A549 (cell line): ENCODE results near the gene PDZD2. TPM values are rescaled to one million over a fixed set of nuclear protein-coding genes. Genes with fewer than 3 reads are reported as not detected.

Experiments
- ATAC-seq, 2 experiments: fragments of 200-7000 bp in 1 of 2; fragments of >200 bp in 1 of 2; cut with Nextera tagmentation in 1 of 2; cut with Tn5 transposase in 1 of 2; 3 replicates each; pipeline versions ENCODE4 v1.8.0 to v1.9.1; 2018 to 2020; ENCODE audit warnings: mild to moderate bottlenecking in 1 of 2, moderate library complexity in 1 of 2
- CTCF ChIA-PET: fragments of 300-600 bp; sonication (Branson Sonifier 250); formaldehyde crosslinking; extraction: SDS; loops from one replicate; lab custom pipeline; 2021; ENCODE audit warnings: antibody characterized with exemption, inconsistent platforms; lab: Yijun Ruan, JAX
- POLR2A ChIA-PET: fragments of 350-600 bp; formaldehyde crosslinking; extraction: SDS; loops from one replicate; lab custom pipeline; 2021; ENCODE audit warnings: antibody characterized with exemption, inconsistent platforms; lab: Yijun Ruan, JAX
- DNase-seq, 2 experiments: peaks; one replicate each; pipeline versions ENCODE4 v3.0.0 to v3.0.0-alpha.2; 2011 to 2016; ENCODE audit warnings: low read depth in 1 of 2, low spot score in 1 of 2
- FAIRE-seq: peaks from 2 replicates; lab custom pipeline; 2011; peaks lifted over from hg19 to GRCh38; lab: Jason Lieb, UNC
- H3K27ac ChIP-seq, 2 experiments: fragments of >200 bp; sonication (Bioruptor Twin); formaldehyde crosslinking; 3 replicates each; pipeline ENCODE4 v1.5.1; 2016 to 2017
- H3K4me1 ChIP-seq: fragments of >200 bp; sonication (Bioruptor Twin); formaldehyde crosslinking; 3 replicates; pipeline ENCODE4 v1.6.1; 2016
- H3K4me2 ChIP-seq: fragments of >200 bp; sonication (Bioruptor Twin); formaldehyde crosslinking; 3 replicates; pipeline ENCODE4 v1.6.1; 2016
- H3K4me3 ChIP-seq: fragments of >200 bp; sonication (Bioruptor Twin); formaldehyde crosslinking; 3 replicates; pipeline ENCODE4 v1.5.1; 2016
- H3K9me3 ChIP-seq: fragments of >200 bp; sonication (Bioruptor Twin); formaldehyde crosslinking; 3 replicates; pipeline ENCODE4 v1.6.1; 2016
- BHLHE40 ChIP-seq: IDR thresholded peaks from 2 replicates; pipeline ENCODE4 v1.6.1; 2012; ENCODE audit warnings: low read depth, low read length, inconsistent platforms
- CBX2 ChIP-seq: fragments of 200-600 bp; sonication (generic); IDR thresholded peaks from 2 replicates; pipeline ENCODE4 v1.6.1; 2016; ENCODE audit warnings: low read depth, mild to moderate bottlenecking, borderline replicate concordance
- CEBPB ChIP-seq, 2 experiments: fragments of >200 bp in 1 of 2; sonication (Bioruptor Twin) in 1 of 2; formaldehyde crosslinking in 1 of 2; IDR thresholded peaks; 2 replicates each; pipeline ENCODE4 v1.6.1; 2012 to 2016
- CHD4 ChIP-seq: fragments of 200-600 bp; sonication (generic); IDR thresholded peaks from 2 replicates; pipeline ENCODE4 v1.6.1; 2016; ENCODE audit warnings: antibody characterized with exemption, mild to moderate bottlenecking, borderline replicate concordance
- E2F6 ChIP-seq: IDR thresholded peaks from 2 replicates; pipeline ENCODE4 v1.6.1; 2012; ENCODE audit warnings: low read depth, borderline replicate concordance
- ESRRA ChIP-seq: fragments of 150-350 bp; IDR thresholded peaks from 2 replicates; pipeline ENCODE4 v1.6.1; 2014; ENCODE audit warnings: mild to moderate bottlenecking, low read length, borderline replicate concordance
- FOSB ChIP-seq: fragments of 250-450 bp; sonication (Bioruptor Pico); IDR thresholded peaks from 2 replicates; pipeline ENCODE4 v1.5.0; 2020; ENCODE audit warnings: mild to moderate bottlenecking, moderate library complexity
- HES2 ChIP-seq: fragments of >200 bp; sonication (Bioruptor Twin); formaldehyde crosslinking; IDR thresholded peaks from 2 replicates; pipeline ENCODE4 v1.6.1; 2016
- HOXA7 ChIP-seq: fragments of 250-450 bp; sonication (Bioruptor Pico); IDR thresholded peaks from 2 replicates; pipeline ENCODE4 v1.5.0; 2020; ENCODE audit warnings: mild to moderate bottlenecking, moderate library complexity
- JUNB ChIP-seq: fragments of >200 bp; sonication (Bioruptor Twin); formaldehyde crosslinking; IDR thresholded peaks from 2 replicates; pipeline ENCODE4 v1.6.1; 2016
- KDM5A ChIP-seq: fragments of 200-600 bp; sonication (generic); IDR thresholded peaks from 2 replicates; pipeline ENCODE4 v1.6.1; 2016; ENCODE audit warnings: antibody characterized with exemption, mild to moderate bottlenecking
- MYC ChIP-seq: IDR thresholded peaks from 2 replicates; pipeline ENCODE4 v1.6.1; 2012; ENCODE audit warnings: mild to moderate bottlenecking, inconsistent platforms, low read length, improper control_type of control experiment, borderline replicate concordance
- NFE2L2 ChIP-seq: fragments of 150-350 bp; conservative IDR thresholded peaks from 2 replicates; pipeline ENCODE4 v1.6.1; 2014; ENCODE audit warnings: low read length
- NPAS2 ChIP-seq: fragments of 250-450 bp; sonication (Bioruptor Pico); IDR thresholded peaks from 2 replicates; pipeline ENCODE4 v1.8.0; 2022; ENCODE audit warnings: mild to moderate bottlenecking, moderate library complexity, borderline replicate concordance
- NR3C1 ChIP-seq: fragments of >200 bp; sonication (Bioruptor Twin); formaldehyde crosslinking; IDR thresholded peaks from 3 replicates; pipeline ENCODE4 v1.6.1; 2017
- POLR2A ChIP-seq: IDR thresholded peaks from 2 replicates; pipeline ENCODE4 v1.6.1; 2012; ENCODE audit warnings: mild to moderate bottlenecking, low read length
- POLR2AphosphoS2 ChIP-seq: conservative IDR thresholded peaks from 2 replicates; pipeline ENCODE4 v1.6.1; 2012; ENCODE audit warnings: low read length, improper control_type of control experiment, inconsistent platforms
- RAD21 ChIP-seq, 2 experiments: fragments of >200 bp in 1 of 2; sonication (Bioruptor Twin) in 1 of 2; formaldehyde crosslinking in 1 of 2; IDR thresholded peaks in 1 of 2; conservative IDR thresholded peaks in 1 of 2; 2 replicates in 1 of 2; 3 replicates in 1 of 2; pipeline ENCODE4 v1.6.1; 2012 to 2018; ENCODE audit warnings: inconsistent platforms in 1 of 2
- REST ChIP-seq: fragments of 200-600 bp; sonication (generic); IDR thresholded peaks from 2 replicates; pipeline ENCODE4 v1.6.1; 2016; ENCODE audit warnings: antibody characterized with exemption, mild to moderate bottlenecking, moderate library complexity
- RFX5 ChIP-seq: fragments of 450-650 bp; IDR thresholded peaks from 2 replicates; pipeline ENCODE4 v1.7.1; 2014; ENCODE audit warnings: antibody characterized with exemption, mild to moderate bottlenecking, moderate library complexity
- RNF2 ChIP-seq: fragments of 200-600 bp; sonication (generic); IDR thresholded peaks from 2 replicates; pipeline ENCODE4 v1.6.1; 2016; ENCODE audit warnings: low read depth, mild to moderate bottlenecking, antibody characterized with exemption, moderate library complexity, borderline replicate concordance
- SMC3 ChIP-seq: fragments of >200 bp; sonication (Bioruptor Twin); formaldehyde crosslinking; IDR thresholded peaks from 3 replicates; pipeline ENCODE4 v1.6.1; 2018; ENCODE audit warnings: inconsistent platforms
- ZSCAN20 ChIP-seq: fragments of 250-450 bp; sonication (Bioruptor Pico); IDR thresholded peaks from 2 replicates; pipeline ENCODE4 v1.8.0; 2022; ENCODE audit warnings: mild to moderate bottlenecking, moderate library complexity
- WGBS: methylation state at CpG from one replicate; pipeline ENCODE4 v1.1.6; 2017; ENCODE audit errors: missing lambda C conversion rate; 5-methylcytosine and 5-hydroxymethylcytosine counted together
- polyA plus RNA-seq, 4 experiments: library from polyadenylated mRNA; depleted of rRNA in 3 of 4; stranded (reverse); fragments of >200 nt; fragmentation: RNase III in 1 of 4; extraction: RNeasy Plus Mini Kit Qiagen cat#74134 plus additional on column Dnase treatment in 1 of 4; gene quantifications; 2 replicates in 3 of 4; 3 replicates in 1 of 4; pipeline ENCODE4 v1.2.3, GENCODE V29; 2011 to 2017

The PDZD2 gene
- polyA plus RNA-seq, 2 of the 4 experiments (the other 2 are of a cell fraction): 0.06 to 0.09 TPM

DNA sequence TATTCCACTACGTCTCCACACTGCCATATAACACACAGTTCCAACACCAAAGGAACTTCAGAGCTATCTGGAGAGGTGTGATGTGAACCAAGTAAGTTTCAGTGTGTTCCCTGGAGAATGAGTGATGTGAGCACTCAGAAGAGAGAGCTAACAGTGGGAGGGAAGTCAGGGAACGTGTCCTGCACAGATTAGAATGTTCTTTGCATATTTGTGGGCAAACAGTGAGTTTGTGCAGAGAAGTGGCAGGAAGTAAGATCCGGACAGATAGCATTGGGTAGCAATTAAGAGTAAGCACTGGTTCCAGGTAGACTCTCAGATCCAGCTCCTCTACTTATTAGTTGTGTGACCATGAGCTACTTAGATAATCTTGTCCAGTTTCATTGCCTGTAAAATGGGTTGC is 206.4 kb downstream of the PDZD2 start:
- ATAC-seq (no peak), DNase-seq (no peak), FAIRE-seq (no peak)
- Histone ChIP-seq H3K9me3 (no peaks in the 10 kb centered on the region), H3K4me3 (no peak overlapping the region), H3K4me2 (no peak overlapping the region), H3K27ac (no peak overlapping the region), H3K4me1 (no peaks in the 10 kb centered on the region; the same call in 2 of the 3 replicates)
- WGBS: 29% methylated on average over 3 of the region's 3 CpGs
- ChIA-PET POLR2A (no interaction called here), CTCF (interaction anchor here (0.8 to 1.3 kb wide), 3 partner anchors 10 to 21 kb away, joined by 3 to 8 read pairs (median 3); no protein-coding TSS in a partner anchor)
- TF ChIP-seq CEBPB (IDR thresholded peaks at IDR 0.05): no peak
- TF ChIP-seq CHD4: no peak
- TF ChIP-seq RFX5: no peak
- TF ChIP-seq NR3C1: no peak
- TF ChIP-seq ESRRA: no peak
- no peak for TF ChIP-seq POLR2AphosphoS2
- TF ChIP-seq NPAS2 (CRISPR knock-in tag): no peak

- H3K4me3 ChIP-seq: no peak overlapping the region
- 3% methylated on average over 1 of the region's 1 CpG for WGBS
- no peaks in the 10 kb centered on the region for H3K9me3 ChIP-seq
- ChIA-PET POLR2A (no interaction called here), CTCF (interaction anchor here (0.6 to 1.1 kb wide), 2 partner anchors 22 to 246 kb away, joined by 3 read pairs; no protein-coding TSS in a partner anchor)
- FAIRE-seq (no peak), DNase-seq (no peak), ATAC-seq (no peak)
- no peaks in the 10 kb centered on the region; the same call in 2 of the 3 replicates for H3K4me1 ChIP-seq
- no peak overlapping the region for H3K4me2 ChIP-seq
- H3K27ac ChIP-seq: no peak overlapping the region
- TF ChIP-seq NR3C1 (no peak), NPAS2 (CRISPR knock-in tag) (no peak), MYC (no peak), KDM5A (no peak), REST (no peak), SMC3 (no peak), RNF2 (no peak), RAD21 (conservative IDR thresholded peaks at IDR 0.05 in 1 of 2, IDR thresholded peaks at IDR 0.05 in 1 of 2) (no peak), FOSB (CRISPR knock-in tag) (no peak), POLR2A (no peak), HOXA7 (CRISPR knock-in tag) (no peak), E2F6 (no peak), NFE2L2 (no peak), JUNB (no peak), ZSCAN20 (CRISPR knock-in tag) (no peak), HES2 (no peak), CBX2 (no peak), BHLHE40 (no peak)
- TF ChIP-seq, all 56 proteins: peak for 0
These were observed 208.0 kb downstream of the PDZD2 start for GRCh38 chr5:31846934-31847333.
